NCI-H187 treated with DMSO at 0.1 percent for 48 hours (cell line): Measurements from ENCODE around the gene DSCAM.
"Not testable (repeated sequence)": the region's sequence is repeated elsewhere in the genome, so short reads cannot be mapped to it uniquely, and the experiment has no call there.

Source experiments
- DNase-seq: peaks from one replicate; lab custom pipeline; 2025; lab: John Stamatoyannopoulos, UW

DSCAM gene

GRCh38 chr21:40318371-40318770 lies 528.6 kb downstream of the DSCAM start:
- DNase-seq: no peak

DNA sequence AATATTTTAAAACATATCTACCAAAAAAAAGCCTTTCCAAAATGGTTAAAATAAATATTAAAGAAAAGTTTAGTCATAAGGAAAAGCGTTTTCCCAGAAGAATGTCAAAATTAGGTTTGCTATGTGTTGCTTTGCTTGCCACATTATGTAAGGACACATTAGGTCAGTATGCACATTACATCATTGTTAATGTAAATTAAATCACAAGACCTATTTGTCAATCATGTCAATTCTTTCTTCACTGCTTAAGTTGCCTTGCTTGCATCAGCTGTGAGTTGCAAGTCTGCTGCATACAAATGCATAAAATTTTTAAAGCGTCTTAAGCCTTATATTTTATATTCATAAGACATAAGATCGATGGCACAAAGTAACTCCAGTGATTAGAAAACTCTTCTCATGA lies 530.9 kb downstream of the DSCAM start:
- no peak for DNase-seq

GRCh38 chr21:40315626-40316025 lies 531.3 kb downstream of the DSCAM start:
- no peak for DNase-seq

DNA sequence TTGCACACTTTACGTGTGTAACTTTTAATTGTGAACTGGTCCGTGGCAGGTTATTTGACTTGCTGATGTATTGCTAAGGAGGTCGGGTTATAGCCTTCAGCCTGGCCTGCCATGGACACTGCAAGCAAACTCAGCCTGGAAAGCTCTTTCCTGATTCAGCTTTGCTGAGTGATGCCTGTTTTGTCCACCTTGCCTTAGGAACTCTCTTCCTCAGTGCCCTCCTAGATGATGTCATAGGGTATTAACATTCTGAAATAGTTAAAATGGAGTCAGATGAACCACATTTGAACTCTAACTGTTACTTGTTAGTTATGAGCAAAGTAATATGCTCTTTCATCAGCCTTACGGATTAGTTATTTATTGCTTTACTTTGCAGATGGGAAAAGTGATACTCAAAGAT lies 533.7 kb downstream of the DSCAM start:
- no peak for DNase-seq

GRCh38 chr21:40300300-40300699 lies 546.7 kb downstream of the DSCAM start:
- DNase-seq: no peak

GRCh38 chr21:40299451-40299850 lies 547.5 kb downstream of the DSCAM start:
- DNase-seq: no peak

DNA sequence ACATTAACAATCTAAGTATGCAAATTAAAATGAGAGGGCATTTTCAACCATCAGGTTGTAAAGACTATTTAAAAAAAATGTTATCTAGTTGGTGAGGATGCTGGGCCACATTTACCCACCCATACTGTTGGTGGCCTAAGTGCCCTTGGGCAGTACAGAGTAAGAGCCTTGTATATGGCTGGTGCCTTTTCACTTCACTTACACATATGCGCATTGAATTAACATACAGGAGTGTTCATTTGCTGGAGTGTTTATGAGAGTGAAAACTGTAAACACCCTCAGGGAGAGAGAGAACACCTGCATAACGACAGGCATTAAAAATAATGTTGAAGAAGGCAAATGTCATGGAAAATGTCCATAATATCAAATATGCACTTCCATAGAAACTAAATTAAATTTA lies 552.6 kb downstream of the DSCAM start:
- no peak for DNase-seq

DNA sequence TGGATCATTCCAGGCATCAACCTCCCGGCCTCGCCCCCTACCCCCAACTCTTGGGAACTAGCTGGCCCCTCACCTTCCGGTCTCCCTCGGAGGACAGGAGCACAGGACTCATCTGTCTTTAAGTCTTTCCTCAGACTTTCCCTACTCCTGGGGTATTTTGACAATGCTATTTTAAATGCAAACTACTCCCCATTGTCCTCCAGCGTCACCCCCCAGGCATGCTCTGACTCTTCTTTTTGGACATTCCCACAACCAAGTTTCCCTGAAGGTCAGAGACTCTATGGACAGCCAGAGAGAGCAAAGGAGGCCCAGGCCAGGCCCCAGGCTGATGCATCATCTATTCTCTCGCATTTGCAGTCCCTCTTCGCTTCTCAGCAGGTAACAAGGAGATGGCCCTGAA lies 555.4 kb downstream of the DSCAM start:
- DNase-seq: no peak

- no peak for DNase-seq
Measured at GRCh38 chr21:40284409-40284808, 562.5 kb downstream of the DSCAM start.

- DNase-seq: no peak
Measured at GRCh38 chr21:40282912-40283886, 563.8 kb downstream of the DSCAM start.

- DNase-seq: no peak
Measured at GRCh38 chr21:40278345-40278744, 568.6 kb downstream of the DSCAM start.

GRCh38 chr21:40276001-40276400 lies 571.0 kb downstream of the DSCAM start:
- DNase-seq: no peak

DNA sequence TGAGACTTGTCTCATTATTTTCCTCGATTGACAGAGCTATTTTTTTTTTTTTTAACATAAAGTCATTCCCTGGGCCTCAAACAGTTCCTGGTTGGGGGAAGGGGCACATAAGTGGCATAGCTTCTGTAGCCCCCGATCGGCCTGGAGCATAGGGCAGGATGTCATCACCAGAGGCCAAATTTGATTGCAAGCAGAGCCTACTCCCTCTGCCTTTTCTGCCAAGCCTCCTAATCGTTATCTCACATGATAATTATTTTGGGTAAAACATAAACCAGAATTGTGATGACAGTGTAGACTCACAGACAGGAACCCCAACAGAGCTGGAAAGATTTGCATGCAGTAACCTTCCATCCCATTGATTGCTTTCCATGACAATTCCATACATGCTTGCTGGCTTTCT lies 574.9 kb downstream of the DSCAM start:
- no peak for DNase-seq

DNA sequence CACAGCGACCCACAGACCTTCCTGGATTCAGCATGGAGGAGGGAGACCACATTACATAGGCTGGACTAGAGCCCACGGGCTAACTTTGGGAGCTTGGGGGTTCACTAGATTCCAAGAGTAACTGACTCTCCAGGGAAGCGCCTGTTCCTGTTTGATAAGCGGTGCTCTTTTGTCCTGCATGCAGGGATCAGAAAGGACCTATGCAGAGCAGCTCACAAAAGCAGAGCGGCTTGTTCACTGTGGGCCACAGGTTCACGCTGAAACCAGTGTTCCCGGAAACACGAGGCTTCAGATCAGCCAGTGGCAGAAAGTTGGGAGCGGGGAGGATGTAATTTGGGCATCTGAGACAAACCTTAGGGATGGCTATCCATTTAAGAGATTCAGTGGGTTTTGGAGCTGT lies 575.8 kb downstream of the DSCAM start:
- DNase-seq: no peak

DNA sequence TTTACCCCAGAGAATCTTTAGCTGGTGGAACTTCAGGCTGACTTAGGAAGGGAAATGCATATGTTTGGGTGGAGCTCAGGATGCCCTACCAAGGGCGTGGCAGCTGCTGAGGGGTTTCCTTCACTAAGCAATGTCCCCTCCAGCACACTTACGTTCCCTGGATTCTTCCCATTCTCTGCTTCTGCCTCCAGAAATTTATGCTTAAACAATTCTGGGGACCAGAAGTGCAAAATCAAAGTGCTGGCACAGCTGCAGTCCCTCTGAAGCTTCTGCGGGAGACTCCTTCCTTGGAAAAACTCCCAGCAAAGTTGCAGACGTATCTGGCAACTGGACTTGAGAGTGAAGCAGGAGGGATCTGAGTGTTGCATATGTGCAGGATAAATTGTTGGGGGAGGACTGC lies 576.9 kb downstream of the DSCAM start:
- DNase-seq: no peak

DNA sequence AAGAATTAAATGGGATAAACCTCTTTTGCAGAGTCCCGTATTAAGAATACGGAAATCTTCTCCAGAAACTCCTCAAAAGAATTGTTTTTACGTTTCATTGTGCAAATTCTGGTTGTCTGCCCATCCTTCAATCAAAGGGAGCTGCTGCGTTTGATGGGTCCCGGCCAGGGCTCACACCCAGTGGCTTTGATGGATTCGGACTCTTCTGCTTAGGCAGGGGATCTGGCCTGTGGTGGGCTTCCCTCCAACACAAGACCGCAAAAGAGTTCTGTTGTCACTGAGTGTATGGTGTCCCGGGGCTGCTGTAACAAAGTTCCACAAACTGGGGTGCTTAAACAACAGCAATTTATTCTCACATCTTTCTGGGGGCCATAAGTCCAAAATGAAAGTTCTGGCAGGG lies 577.7 kb downstream of the DSCAM start:
- DNase-seq: no peak

DNA sequence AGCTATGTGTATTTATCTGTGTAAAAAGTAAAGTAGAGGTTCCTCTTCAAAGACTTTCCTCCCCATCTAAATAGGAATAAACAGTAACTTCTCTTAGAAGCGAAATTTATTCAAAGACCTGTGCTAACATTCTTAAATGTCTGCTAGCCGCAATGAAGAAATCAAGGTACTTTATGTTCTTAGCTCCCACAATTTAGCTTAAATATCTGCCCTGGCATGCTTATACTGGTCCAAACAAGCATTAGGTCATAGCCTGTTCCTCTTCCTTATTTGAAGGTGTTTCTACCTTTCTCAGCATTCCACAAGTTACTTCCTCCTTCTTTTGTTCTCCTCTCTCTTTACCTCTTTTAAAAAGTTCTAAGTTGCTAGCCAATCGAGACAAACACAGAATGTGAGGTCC lies 588.5 kb downstream of the DSCAM start:
- DNase-seq: not testable (repeated sequence)

DNA sequence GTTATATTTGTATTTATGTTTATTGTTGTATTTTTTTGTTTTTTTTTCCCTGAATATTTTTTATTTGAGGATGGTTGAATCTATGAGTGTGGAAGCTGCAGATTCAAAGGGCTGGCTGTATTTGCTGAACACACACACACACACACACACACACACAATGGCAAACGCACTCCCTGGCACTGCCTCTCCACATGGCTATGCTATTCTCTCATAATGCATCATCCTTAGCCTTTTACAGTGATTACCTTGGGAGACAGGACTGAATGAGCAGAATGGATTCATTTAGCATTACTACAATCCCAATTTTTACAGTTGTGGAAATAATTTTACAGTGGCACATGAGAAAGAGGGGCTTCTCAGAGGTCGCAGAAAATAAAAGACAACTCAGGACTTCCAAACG lies 589.6 kb downstream of the DSCAM start:
- DNase-seq: no peak

- DNase-seq: no peak
Measured at GRCh38 chr21:40255518-40256444, 591.2 kb downstream of the DSCAM start.

GRCh38 chr21:40254540-40255465 lies 592.2 kb downstream of the DSCAM start:
- no peak for DNase-seq

- no peak for DNase-seq
Measured at GRCh38 chr21:40253112-40253511, 593.8 kb downstream of the DSCAM start.
